ENCODE data around the gene IGF2. TPM values are rescaled to one million over a fixed set of nuclear protein-coding genes. Genes with fewer than 3 reads are reported as not detected.

IGF2 gene
- total and polyA plus RNA-seq, 2 of the 8 experiments (the other 6 are each of a cell fraction or from before 2014, with no cell fraction given): 0.74 to 1.5 TPM

GRCh38 chr11:2169626-2170570, 30.7 kb upstream of the IGF2 start (continued):
- TF ChIP-seq SIX5 (IDR thresholded peaks at IDR 0.05; ENCODE audit: low read depth, low read length): no peak
- TF ChIP-seq RXRA (IDR thresholded peaks at IDR 0.05; ENCODE audit: insufficient read depth, low read depth, low read length): no peak
- no peak for TF ChIP-seq RAD21 (IDR thresholded peaks at IDR 0.05 in 1 of 2, conservative IDR thresholded peaks at IDR 0.05 in 1 of 2; ENCODE audit: low read depth in 2 of 2, low read length in 2 of 2)
- no peak for TF ChIP-seq TAF7 (optimal IDR thresholded peaks at IDR 0.05; ENCODE audit: borderline replicate concordance, low read depth, low read length)
- TF ChIP-seq CHD1 (IDR thresholded peaks at IDR 0.05; ENCODE audit: low read depth, low read length): no peak
- no peak for TF ChIP-seq POLR2AphosphoS5 (IDR thresholded peaks at IDR 0.05; ENCODE audit: low read depth, low read length)
- TF ChIP-seq BRCA1 (IDR thresholded peaks at IDR 0.05; ENCODE audit: low read depth, low read length): no peak

All from H1 (cell line).